HFFc6 (cell line): ENCODE data around the gene PHYKPL. TPM values are rescaled to one million over a fixed set of nuclear protein-coding genes. Genes with fewer than 3 reads are reported as not detected.

Experiments
- DNase-seq: peaks from one replicate; pipeline ENCODE4 v3.0.0-alpha.2; 2018
- H3K27ac Mint-ChIP-seq: 2 replicates; pipeline ENCODE4 v1.8.0; 2020; ENCODE audit warnings: mild to moderate bottlenecking, mixed read lengths
- H3K27me3 Mint-ChIP-seq: 2 replicates; pipeline ENCODE4 v1.8.0; 2021; ENCODE audit warnings: mild to moderate bottlenecking, moderate library complexity, mixed read lengths; ENCODE audit not compliant: insufficient read depth
- H3K36me3 Mint-ChIP-seq: 2 replicates; pipeline ENCODE4 v1.8.0; 2021; ENCODE audit warnings: low read depth, mixed read lengths
- H3K4me1 Mint-ChIP-seq: 2 replicates; pipeline ENCODE4 v1.8.0; 2020; ENCODE audit warnings: low read depth, mixed read lengths
- H3K4me3 Mint-ChIP-seq: 2 replicates; pipeline ENCODE4 v1.8.0; 2020; ENCODE audit warnings: mild to moderate bottlenecking, moderate library complexity, mixed read lengths
- H3K9me3 Mint-ChIP-seq: 2 replicates; pipeline ENCODE4 v1.8.0; 2020; ENCODE audit warnings: mild to moderate bottlenecking, mixed read lengths
- CTCF ChIP-seq: fragments of 200-600 bp; sonication (generic); IDR thresholded peaks from 2 replicates; pipeline ENCODE4 v1.5.0; 2021; ENCODE audit warnings: antibody characterized with exemption, mild to moderate bottlenecking
- total RNA-seq, 6 experiments: library from RNA; stranded (reverse); fragmentation: NEBNext Ultra II Directional; extraction: Animal tissue kit (Norgen Biotek cat#: 25700); gene quantifications; 2 replicates in 1 of 6; 3 replicates in 5 of 6; pipeline ENCODE4 v1.2.3, GENCODE V29; 2021

Gene PHYKPL
- total RNA-seq, 6 experiments from 2014 or later, result 18.7 to 25.6 (median 23.9) TPM

GRCh38 chr5:178279026-178279722, 46.6 kb upstream of the PHYKPL start:
- DNase-seq, result no peak
- peaks cover 7% of the 10 kb centered on the region; the same call in 1 of the 2 replicates for H3K4me1 Mint-ChIP-seq
- TF ChIP-seq CTCF, result no peak
- H3K27me3 Mint-ChIP-seq, result peaks cover 25% of the 10 kb centered on the region
- peaks cover 20% of the 10 kb centered on the region for H3K36me3 Mint-ChIP-seq
- no peak overlapping the region for H3K4me3 Mint-ChIP-seq
- H3K27ac Mint-ChIP-seq, result no peak overlapping the region
- peaks cover 22% of the 10 kb centered on the region for H3K9me3 Mint-ChIP-seq

- no peak for TF ChIP-seq CTCF
- Mint-ChIP-seq H3K27me3 (peaks cover 25% of the 10 kb centered on the region), H3K36me3 (peaks cover 14% of the 10 kb centered on the region), H3K4me1 (peaks cover 7% of the 10 kb centered on the region; the same call in 1 of the 2 replicates), H3K9me3 (peaks cover 15% of the 10 kb centered on the region), H3K27ac (no peak overlapping the region), H3K4me3 (no peak overlapping the region)
- no peak for DNase-seq
Observed at GRCh38 chr5:178278358-178279023, 45.9 kb upstream of the PHYKPL start.

- DNase-seq, result no peak
- Mint-ChIP-seq H3K9me3 (peaks cover 10% of the 10 kb centered on the region), H3K4me1 (peaks cover 7% of the 10 kb centered on the region; the same call in 1 of the 2 replicates), H3K27me3 (peaks cover 24% of the 10 kb centered on the region), H3K27ac (no peak overlapping the region), H3K36me3 (peaks cover 9% of the 10 kb centered on the region), H3K4me3 (no peak overlapping the region)
- TF ChIP-seq CTCF, result no peak
Observed at GRCh38 chr5:178277866-178278265, 45.3 kb upstream of the PHYKPL start.

- Mint-ChIP-seq H3K4me3 (no peak overlapping the region), H3K36me3 (peaks cover 9% of the 10 kb centered on the region), H3K27ac (no peak overlapping the region), H3K27me3 (peaks cover 24% of the 10 kb centered on the region), H3K4me1 (peaks cover 7% of the 10 kb centered on the region; the same call in 1 of the 2 replicates), H3K9me3 (peaks cover 10% of the 10 kb centered on the region)
- TF ChIP-seq CTCF, result no peak
- no peak for DNase-seq
Observed at GRCh38 chr5:178277346-178277745, 44.7 kb upstream of the PHYKPL start.

- peaks cover 4% of the 10 kb centered on the region; the same call in 1 of the 2 replicates for H3K4me1 Mint-ChIP-seq
- TF ChIP-seq CTCF, result no peak
- no peak overlapping the region for H3K4me3 Mint-ChIP-seq
- peaks cover 9% of the 10 kb centered on the region for H3K36me3 Mint-ChIP-seq
- peaks cover 20% of the 10 kb centered on the region for H3K27me3 Mint-ChIP-seq
- DNase-seq, result no peak
- H3K9me3 Mint-ChIP-seq, result peaks cover 10% of the 10 kb centered on the region
- H3K27ac Mint-ChIP-seq, result no peak overlapping the region
Observed at GRCh38 chr5:178274781-178275537, 42.4 kb upstream of the PHYKPL start.
